Psoas muscle (tissue), 8 donors: ENCODE results near the gene ITGA3. TPM values are rescaled to one million over a fixed set of nuclear protein-coding genes. Genes with fewer than 3 reads are reported as not detected.

ENCODE experiments used
- ATAC-seq, 4 donors: fragments of 200-7000 bp; cut with Tn5 transposase; one replicate each; pipeline ENCODE4 v1.9.1; 2020; ENCODE audit warnings: moderate library complexity in 3 of 4, mild to moderate bottlenecking in 2 of 4
- DNase-seq, 2 donors: peaks; one replicate each; pipeline ENCODE4 v3.0.0-alpha.2; 2020
- H3K27ac ChIP-seq: fragments of 200-600 bp; one replicate; pipeline ENCODE4 v1.8.0; 2022
- H3K27me3 ChIP-seq, 3 donors: fragments of 200-600 bp in 1 of 3; one replicate each; pipeline versions ENCODE4 v1.6.1 to v1.8.0; 2013 to 2022; ENCODE audit warnings: low read length in 2 of 3, mild to moderate bottlenecking in 2 of 3, moderate library complexity in 1 of 3; ENCODE audit not compliant: insufficient read depth in 3 of 3
- H3K36me3 ChIP-seq, 2 donors: fragments of 200-600 bp in 1 of 2; one replicate each; pipeline versions ENCODE4 v1.6.1 to v1.8.0; 2013 to 2022; ENCODE audit warnings: low read depth in 1 of 2, mild to moderate bottlenecking in 1 of 2, moderate library complexity in 1 of 2; ENCODE audit not compliant: insufficient read depth in 1 of 2
- H3K4me1 ChIP-seq: fragments of 200-600 bp; one replicate; pipeline ENCODE4 v1.8.0; 2022
- H3K4me3 ChIP-seq: fragments of 200-600 bp; one replicate; pipeline ENCODE4 v1.8.0; 2022; ENCODE audit warnings: mild to moderate bottlenecking
- H3K9me3 ChIP-seq: fragments of 200-600 bp; one replicate; pipeline ENCODE4 v1.8.0; 2022
- CTCF ChIP-seq: fragments of 200-600 bp; IDR thresholded peaks from one replicate; pipeline ENCODE4 v1.8.0; 2022; ENCODE audit warnings: antibody characterized with exemption
- WGBS, 3 donors: extraction: QIAGEN DNeasy Blood & Tissue Kit; methylation state at CpG; one replicate each; pipeline versions ENCODE4 v1.1.6 to v1.1.7; 2013; 5-methylcytosine and 5-hydroxymethylcytosine counted together
- intact Hi-C, 2 donors: fragments of 100-400 bp; cut with DNase I; formaldehyde crosslinking; loops; one replicate each; pipeline versions ENCODE4 v1.11.0 to v1.14.2; 2022
- polyA plus RNA-seq, 3 donors: library from polyadenylated mRNA; stranded (reverse); fragments of 200-250 nt; gene quantifications; one replicate each; pipeline ENCODE4 v1.2.3, GENCODE V29; 2013
- total RNA-seq, 4 donors: library from RNA; stranded (reverse); fragmentation: NEBNext Ultra II Directional in 2 of 4; extraction: Animal tissue kit (Norgen Biotek cat#: 25700) in 2 of 4; gene quantifications; one replicate each; pipeline versions ENCODE4 v1.2.1 to v1.2.4, GENCODE V29; 2021 to 2023
- donor health status: healthy with polysubstance abuse.
- donor health status: DM: no; HTN: no; CAD: no; lungs with moderate emphysema.
- donor health status: Bipolar disorder and iron deficiency.
- donor health status: healthy.
- donor health status: DM: yes; HTN: yes; CAD: no.
- donor health status: DM: no; HTN: no; CAD: no.
- donor health status: DM: no; HTN: no; CAD: no.
- donor health status: DM: yes; HTN: yes; CAD: no.

Gene ITGA3
- total and polyA plus RNA-seq, 7 donors, result 4.9 to 21.9 (median 10.9) TPM

DNA sequence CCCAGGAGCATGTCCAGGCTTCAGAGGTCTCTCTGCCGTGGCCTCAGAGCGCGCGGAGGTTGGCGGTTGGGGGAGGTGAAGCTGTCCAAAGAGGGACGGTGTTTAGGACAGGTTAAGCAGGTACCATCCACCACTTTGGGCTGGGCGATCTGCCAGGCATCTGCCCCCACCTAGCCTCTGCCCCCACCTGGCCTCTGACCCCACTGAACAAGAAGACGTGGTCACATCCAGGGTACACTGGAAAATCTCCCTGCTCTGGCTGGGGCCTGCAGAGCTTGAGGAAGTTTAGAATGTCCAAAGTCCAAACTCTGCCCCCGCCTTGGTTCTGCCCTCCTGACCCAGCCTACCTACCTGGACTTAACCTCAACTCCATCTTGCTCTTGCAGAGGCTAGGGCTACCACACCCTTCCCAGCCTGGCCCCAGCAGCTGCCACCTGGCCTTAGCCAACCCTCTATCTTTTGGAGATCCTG lies 1.6 kb downstream of the ITGA3 start:
- intact Hi-C loops, result loop anchor here in 1 of 2 donors (2.0 to 5.0 kb wide), 2 partner anchors 31 to 35 kb away; no protein-coding TSS in a partner anchor
- no peak for TF ChIP-seq CTCF
- Histone ChIP-seq H3K27ac (peak overlapping the region; percentile 92), H3K27me3 (no peaks in the 10 kb centered on the region), H3K4me3 (peak overlapping the region; percentile 76), H3K4me1 (peaks cover 65% of the 10 kb centered on the region), H3K36me3 (no peaks in the 10 kb centered on the region), H3K9me3 (no peaks in the 10 kb centered on the region)
- 82 to 90% (median 86%) methylated on average over 9 of the region's 9 CpGs for WGBS, 3 donors
- ATAC-seq (no peak), DNase-seq (no peak)

DNA sequence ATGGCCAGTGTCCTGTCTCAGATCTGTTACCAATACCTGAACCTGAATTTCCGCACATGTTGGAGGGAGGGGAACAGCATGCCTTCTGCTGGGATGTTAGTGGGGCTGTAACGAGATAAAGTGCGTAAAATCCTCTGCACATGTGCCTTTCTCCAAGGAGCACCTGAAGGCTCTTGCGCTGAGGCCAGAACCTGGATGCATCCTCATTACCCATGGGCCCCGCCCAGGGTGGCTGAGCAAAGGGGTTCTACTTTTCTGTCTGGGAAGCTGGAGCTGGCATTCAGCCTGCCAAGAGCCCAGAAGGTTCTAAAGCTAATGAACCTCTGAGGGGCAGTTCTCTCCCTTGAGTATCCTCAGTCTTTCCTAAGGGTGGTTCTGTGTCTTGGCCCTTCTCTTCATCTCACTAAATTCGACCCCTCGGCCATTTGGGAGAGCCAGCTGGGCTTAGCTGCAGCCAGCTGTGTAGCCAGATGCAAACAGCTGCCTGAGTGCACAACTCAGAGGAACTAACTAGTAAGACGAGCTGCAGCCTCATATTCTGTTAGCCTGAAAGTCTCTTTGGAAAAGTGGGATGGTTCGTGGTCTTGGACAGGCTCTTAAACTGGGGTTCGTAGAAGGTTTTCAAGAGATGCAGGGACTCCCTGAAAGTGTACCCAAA lies 2.5 kb downstream of the ITGA3 start:
- intact Hi-C loops, result loop anchor here in 1 of 2 donors (5.0 kb wide), 1 partner anchor 34 kb away; no protein-coding TSS in a partner anchor
- Histone ChIP-seq H3K27ac (peak overlapping the region; percentile 92), H3K36me3 (no peaks in the 10 kb centered on the region), H3K4me1 (peaks cover 74% of the 10 kb centered on the region), H3K27me3 (no peaks in the 10 kb centered on the region), H3K4me3 (peak overlapping the region; percentile 76), H3K9me3 (no peaks in the 10 kb centered on the region)
- WGBS, 3 donors, result 66 to 80% (median 71%) methylated on average over 10 of the region's 10 CpGs
- no peak for ATAC-seq
- peak in 1 of 2 donors; percentile 37 for DNase-seq
- TF ChIP-seq CTCF, result no peak

DNA sequence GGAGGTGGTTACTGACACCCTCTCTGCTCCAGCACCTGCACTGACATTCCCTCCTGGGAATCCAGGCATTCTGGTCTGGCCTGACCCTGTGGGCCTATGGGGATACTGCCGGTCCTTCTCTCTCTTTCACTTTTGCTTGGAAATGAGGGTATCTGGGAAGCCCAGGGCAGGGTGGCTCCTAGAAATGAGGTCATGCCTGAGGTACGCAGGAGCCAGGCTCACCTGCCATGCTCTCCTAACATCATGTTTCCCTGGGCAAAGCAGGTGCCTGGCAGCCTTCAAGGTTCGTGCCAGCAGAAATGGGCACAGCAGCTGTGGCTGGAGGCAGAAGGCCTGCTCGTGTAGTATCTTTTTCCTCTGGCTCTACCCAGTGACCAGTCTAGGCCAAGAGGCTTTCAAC lies 3.3 kb downstream of the ITGA3 start:
- intact Hi-C loops, result loop anchor here in 1 of 2 donors (5.0 kb wide), 1 partner anchor 33 kb away; no protein-coding TSS in a partner anchor
- DNase-seq (no peak), ATAC-seq (peak in 2 of 4 donors; percentile 6 to 59)
- H3K4me3 ChIP-seq, result peak overlapping the region; percentile 76
- no peak for TF ChIP-seq CTCF
- peaks cover 82% of the 10 kb centered on the region for H3K4me1 ChIP-seq
- H3K9me3 ChIP-seq, result no peaks in the 10 kb centered on the region
- peak overlapping the region; percentile 92 for H3K27ac ChIP-seq
- no peaks in the 10 kb centered on the region for H3K27me3 ChIP-seq
- 18 to 39% (median 19%) methylated on average over 4 of the region's 4 CpGs for WGBS, 3 donors
- H3K36me3 ChIP-seq, result no peaks in the 10 kb centered on the region

DNA sequence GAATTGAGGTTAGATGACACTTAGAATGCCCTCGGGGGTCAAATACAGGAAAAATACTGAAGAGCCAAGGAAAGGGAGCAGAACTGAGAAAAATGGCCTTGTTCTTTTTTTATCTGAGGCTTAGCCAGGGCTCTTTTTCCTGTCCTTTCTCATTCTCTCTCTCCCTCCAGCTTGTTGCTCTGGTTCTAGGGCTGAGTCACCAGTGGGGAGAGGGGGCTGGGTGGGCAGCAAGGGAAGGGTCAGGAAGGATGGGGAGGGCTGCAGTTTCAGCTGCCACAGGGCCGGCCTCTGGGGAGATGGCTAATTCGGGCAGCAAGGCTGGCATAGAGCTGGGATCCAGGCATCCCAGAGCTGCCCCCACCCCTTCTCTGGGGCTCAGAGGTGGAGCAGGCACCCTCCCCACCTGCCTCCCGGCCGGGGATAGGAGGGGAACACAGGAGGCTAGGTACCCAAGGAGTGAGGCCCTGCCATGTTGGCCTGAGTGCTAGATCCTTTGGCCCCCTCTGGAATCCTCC lies 3.9 kb downstream of the ITGA3 start:
- no peaks in the 10 kb centered on the region for H3K36me3 ChIP-seq
- 25 to 35% (median 28%) methylated on average over 5 of the region's 5 CpGs for WGBS, 3 donors
- intact Hi-C loops, result loop anchor here in 1 of 2 donors (5.0 kb wide), 1 partner anchor 32 kb away; no protein-coding TSS in a partner anchor
- H3K4me1 ChIP-seq, result peaks cover 86% of the 10 kb centered on the region
- peak overlapping the region; percentile 92 for H3K27ac ChIP-seq
- H3K9me3 ChIP-seq, result no peaks in the 10 kb centered on the region
- H3K4me3 ChIP-seq, result peak overlapping the region; percentile 76
- no peak for ATAC-seq
- H3K27me3 ChIP-seq, result no peaks in the 10 kb centered on the region
- no peak for DNase-seq
- no peak for TF ChIP-seq CTCF
